GM23338 (cell line): Measurements from ENCODE around the gene TK1. TPM values are rescaled to one million over a fixed set of nuclear protein-coding genes. Genes with fewer than 3 reads are reported as not detected.

Source experiments
- ATAC-seq: fragments of 200-7000 bp; cut with Tn5 transposase; 3 replicates; pipeline ENCODE4 v1.9.1; 2020
- DNase-seq: peaks from one replicate; pipeline ENCODE4 v3.0.0-alpha.2; 2015; ENCODE audit warnings: low spot score
- H2AFZ ChIP-seq: fragments of 200-600 bp; sonication (generic); 2 replicates; pipeline ENCODE4 v1.8.0; 2016; ENCODE audit warnings: antibody characterized with exemption, mild to moderate bottlenecking, moderate library complexity
- H3F3A ChIP-seq: fragments of 200-600 bp; sonication (generic); replicated peaks from 2 replicates; pipeline ENCODE4 v1.8.0; 2017; ENCODE audit warnings: antibody characterized with exemption, mixed run types, low read depth
- H3K27ac ChIP-seq: fragments of 200-600 bp; sonication (generic); 2 replicates; pipeline ENCODE4 v1.6.1; 2016; ENCODE audit warnings: low read depth
- H3K27me3 ChIP-seq: fragments of 200-600 bp; sonication (generic); 2 replicates; pipeline ENCODE4 v1.8.0; 2016; ENCODE audit warnings: mild to moderate bottlenecking, mixed run types, moderate library complexity; ENCODE audit not compliant: insufficient read depth
- H3K36me3 ChIP-seq: fragments of 200-600 bp; sonication (generic); 2 replicates; pipeline ENCODE4 v1.8.0; 2016; ENCODE audit warnings: mild to moderate bottlenecking; ENCODE audit not compliant: insufficient read depth
- H3K4me1 ChIP-seq: fragments of 200-600 bp; sonication (generic); 2 replicates; pipeline ENCODE4 v1.8.0; 2016; ENCODE audit warnings: mild to moderate bottlenecking, moderate library complexity; ENCODE audit not compliant: insufficient read depth
- H3K4me2 ChIP-seq: fragments of 200-600 bp; sonication (generic); 2 replicates; pipeline ENCODE4 v1.7.1; 2017; ENCODE audit warnings: mixed run types
- H3K4me3 ChIP-seq: fragments of 200-600 bp; sonication (generic); 2 replicates; pipeline ENCODE4 v1.6.1; 2016; ENCODE audit warnings: mixed run types
- H3K79me2 ChIP-seq: fragments of 200-600 bp; sonication (generic); replicated peaks from 2 replicates; pipeline ENCODE4 v1.8.0; 2017; ENCODE audit warnings: mild to moderate bottlenecking; ENCODE audit not compliant: insufficient read depth
- H3K9me2 ChIP-seq: fragments of 200-600 bp; sonication (generic); 2 replicates; pipeline ENCODE4 v1.8.0; 2017; ENCODE audit not compliant: insufficient read depth
- H4K20me1 ChIP-seq: fragments of 200-600 bp; sonication (generic); replicated peaks from 2 replicates; pipeline ENCODE4 v1.8.0; 2017; ENCODE audit warnings: mild to moderate bottlenecking; ENCODE audit not compliant: insufficient read depth
- H3K27ac Mint-ChIP-seq: 2 replicates; pipeline ENCODE4 v1.8.0; 2020; ENCODE audit warnings: inconsistent platforms, mild to moderate bottlenecking, moderate library complexity, mixed read lengths
- H3K27me3 Mint-ChIP-seq: 3 replicates; pipeline ENCODE4 v1.8.0; 2022; ENCODE audit warnings: low read depth, mild to moderate bottlenecking, moderate library complexity, mixed read lengths, inconsistent platforms; ENCODE audit not compliant: insufficient read depth, poor library complexity
- H3K36me3 Mint-ChIP-seq: 3 replicates; pipeline ENCODE4 v1.8.0; 2021; ENCODE audit warnings: low read depth, mild to moderate bottlenecking, inconsistent platforms, moderate library complexity, mixed read lengths
- H3K4me1 Mint-ChIP-seq: 3 replicates; pipeline ENCODE4 v1.8.0; 2020; ENCODE audit warnings: mild to moderate bottlenecking, inconsistent platforms, mixed read lengths
- H3K4me3 Mint-ChIP-seq: 3 replicates; pipeline ENCODE4 v1.8.0; 2021; ENCODE audit warnings: moderate library complexity, mild to moderate bottlenecking, inconsistent platforms, mixed read lengths
- H3K9me3 Mint-ChIP-seq: 3 replicates; pipeline ENCODE4 v1.8.0; 2020; ENCODE audit warnings: moderate library complexity, mild to moderate bottlenecking, inconsistent platforms, mixed read lengths
- CREB1 ChIP-seq: fragments of 250-450 bp; sonication (Bioruptor Pico); IDR thresholded peaks from 2 replicates; pipeline ENCODE4 v1.5.0; 2020; ENCODE audit warnings: low read depth, mild to moderate bottlenecking, moderate library complexity
- EZH2 ChIP-seq: fragments of 200-600 bp; sonication (generic); IDR thresholded peaks from one replicate; pipeline ENCODE4 v1.8.0; 2017; ENCODE audit warnings: antibody characterized with exemption, mild to moderate bottlenecking, low read depth; ENCODE audit not compliant: unreplicated experiment
- EZH2phosphoT487 ChIP-seq: fragments of 200-600 bp; sonication (generic); IDR thresholded peaks from one replicate; pipeline ENCODE4 v1.8.1; 2018; ENCODE audit warnings: antibody characterized with exemption; ENCODE audit not compliant: unreplicated experiment
- JUNB ChIP-seq: IDR thresholded peaks from one replicate; pipeline ENCODE4 v1.6.1; 2016; ENCODE audit warnings: antibody characterized with exemption; ENCODE audit not compliant: unreplicated experiment
- NANOG ChIP-seq: IDR thresholded peaks from 2 replicates; pipeline ENCODE4 v1.6.1; 2016; ENCODE audit warnings: antibody characterized with exemption, borderline replicate concordance
- POLR2AphosphoS5 ChIP-seq: IDR thresholded peaks from 2 replicates; pipeline ENCODE4 v1.6.1; 2016; ENCODE audit warnings: antibody characterized with exemption, low read depth
- STAT1 ChIP-seq: IDR thresholded peaks from one replicate; pipeline ENCODE4 v1.6.1; 2016; ENCODE audit warnings: antibody characterized with exemption; ENCODE audit not compliant: unreplicated experiment
- ZNF114 ChIP-seq: fragments of 250-450 bp; sonication (Bioruptor Pico); IDR thresholded peaks from 2 replicates; pipeline ENCODE4 v1.5.0; 2020; ENCODE audit warnings: mild to moderate bottlenecking, moderate library complexity
- ZNF331 ChIP-seq: fragments of 250-450 bp; sonication (Bioruptor Pico); IDR thresholded peaks from 2 replicates; pipeline ENCODE4 v1.5.0; 2020; ENCODE audit warnings: low read depth, mild to moderate bottlenecking, moderate library complexity
- polyA plus RNA-seq: library from polyadenylated mRNA; unstranded; fragments of >200 nt; fragmentation: Nextera tagmentation; extraction: Ambion mirVana; gene quantifications from 2 replicates; pipeline ENCODE4 v1.2.1, GENCODE V29; 2016
- total RNA-seq: library from RNA; depleted of rRNA; stranded (reverse); fragments of >200 nt; shearing (Covaris generic); gene quantifications from 2 replicates; pipeline ENCODE4 v1.2.3, GENCODE V29; 2014
- TF ChIP-seq, protein P1 (sequence below): IDR thresholded peaks from 2 replicates; pipeline ENCODE4 v1.6.1; 2016; ENCODE audit warnings: antibody characterized with exemption
- TF ChIP-seq, protein P2 (sequence below): fragments of 250-450 bp; sonication (Bioruptor Pico); IDR thresholded peaks from 2 replicates; pipeline ENCODE4 v1.5.0; 2020; ENCODE audit warnings: mild to moderate bottlenecking, moderate library complexity
- TF ChIP-seq, protein P3 (sequence below), 2 experiments: fragments of 200-600 bp in 1 of 2; sonication (generic) in 1 of 2; conservative IDR thresholded peaks; 2 replicates each; pipeline versions ENCODE4 v1.5.1 to v1.6.1; 2016 to 2017; ENCODE audit warnings: antibody characterized with exemption in 2 of 2, low read depth in 2 of 2, mild to moderate bottlenecking in 2 of 2, moderate library complexity in 1 of 2

Gene TK1
- total and polyA plus RNA-seq, 2 experiments from 2014 or later: 74.5 to 84.4 TPM

DNA sequence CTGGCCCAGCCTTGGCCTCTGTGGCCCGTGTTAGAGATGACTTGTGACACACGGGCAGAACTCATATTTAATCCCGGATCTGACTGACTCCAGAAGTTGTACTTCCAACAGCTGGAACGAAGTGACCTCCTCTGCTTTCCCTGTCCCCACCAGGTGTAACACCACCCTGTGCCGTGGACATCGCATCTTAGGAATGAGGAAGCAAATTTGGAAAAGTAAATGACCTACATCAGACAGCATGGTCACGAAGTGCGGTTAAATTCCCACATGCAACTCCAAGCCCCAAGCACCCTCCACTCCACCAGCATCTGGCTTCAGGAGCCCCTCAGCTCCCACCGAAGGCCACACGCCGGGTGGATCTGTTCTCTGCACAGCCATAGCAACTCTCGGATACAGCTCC, 2.9 kb downstream of the TK1 start:
- Histone ChIP-seq H3K4me3 (no peak overlapping the region), H3K79me2 (peaks cover 41% of the 10 kb centered on the region), H3K27me3 (no peaks in the 10 kb centered on the region), H4K20me1 (peaks cover 26% of the 10 kb centered on the region), H2AFZ (no peak overlapping the region), H3K27ac (no peak overlapping the region), H3K9me2 (0 out of 2 replicates have a peak, but pooled peaks cover 4% of the 10 kb centered on the region), H3F3A (peaks cover 7% of the 10 kb centered on the region; the same call in 1 of the 2 replicates), H3K4me1 (peaks cover 9% of the 10 kb centered on the region; the same call in 1 of the 2 replicates), H3K4me2 (no peak overlapping the region), H3K36me3 (peaks cover 42% of the 10 kb centered on the region)
- no peak for TF ChIP-seq STAT1
- TF ChIP-seq, protein P1, sequence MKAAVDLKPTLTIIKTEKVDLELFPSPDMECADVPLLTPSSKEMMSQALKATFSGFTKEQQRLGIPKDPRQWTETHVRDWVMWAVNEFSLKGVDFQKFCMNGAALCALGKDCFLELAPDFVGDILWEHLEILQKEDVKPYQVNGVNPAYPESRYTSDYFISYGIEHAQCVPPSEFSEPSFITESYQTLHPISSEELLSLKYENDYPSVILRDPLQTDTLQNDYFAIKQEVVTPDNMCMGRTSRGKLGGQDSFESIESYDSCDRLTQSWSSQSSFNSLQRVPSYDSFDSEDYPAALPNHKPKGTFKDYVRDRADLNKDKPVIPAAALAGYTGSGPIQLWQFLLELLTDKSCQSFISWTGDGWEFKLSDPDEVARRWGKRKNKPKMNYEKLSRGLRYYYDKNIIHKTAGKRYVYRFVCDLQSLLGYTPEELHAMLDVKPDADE: no peak
- Mint-ChIP-seq H3K27me3 (peaks cover 4% of the 10 kb centered on the region), H3K36me3 (peaks cover 61% of the 10 kb centered on the region), H3K4me1 (peaks cover 15% of the 10 kb centered on the region), H3K9me3 (no peaks in the 10 kb centered on the region; the same call in 2 of the 3 replicates), H3K4me3 (peak overlapping the region; percentile 43; the same call in 1 of the 3 replicates), H3K27ac (no peak overlapping the region)
- DNase-seq (no peak), ATAC-seq (no peak)

DNA sequence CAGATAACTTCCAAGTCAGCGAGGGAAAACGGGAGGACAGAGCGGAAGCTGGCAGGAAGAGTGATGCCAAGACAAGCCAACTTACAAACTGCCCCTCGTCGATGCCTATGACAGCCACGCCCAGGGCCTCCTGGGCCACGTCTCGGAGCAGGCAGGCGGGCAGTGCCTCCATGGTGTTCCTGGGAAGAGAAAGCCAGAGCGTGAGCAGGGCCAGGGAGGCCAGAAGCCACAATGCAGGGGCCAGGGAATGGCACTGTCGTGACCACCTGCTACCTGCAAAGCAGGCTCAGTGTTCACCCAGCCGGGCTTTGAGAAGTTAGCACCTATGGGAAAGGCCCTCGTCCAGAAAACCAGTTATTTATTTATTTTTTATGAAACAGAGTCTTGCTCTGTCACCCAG, 4.3 kb downstream of the TK1 start:
- Mint-ChIP-seq H3K27ac (no peak overlapping the region), H3K27me3 (peaks cover 7% of the 10 kb centered on the region), H3K4me3 (no peak overlapping the region), H3K9me3 (no peaks in the 10 kb centered on the region; the same call in 2 of the 3 replicates), H3K36me3 (peaks cover 74% of the 10 kb centered on the region), H3K4me1 (peaks cover 15% of the 10 kb centered on the region)
- ATAC-seq (no peak), DNase-seq (no peak)
- no peak overlapping the region for H3K27ac ChIP-seq
- peaks cover 46% of the 10 kb centered on the region for H3K36me3 ChIP-seq
- TF ChIP-seq, protein P2, sequence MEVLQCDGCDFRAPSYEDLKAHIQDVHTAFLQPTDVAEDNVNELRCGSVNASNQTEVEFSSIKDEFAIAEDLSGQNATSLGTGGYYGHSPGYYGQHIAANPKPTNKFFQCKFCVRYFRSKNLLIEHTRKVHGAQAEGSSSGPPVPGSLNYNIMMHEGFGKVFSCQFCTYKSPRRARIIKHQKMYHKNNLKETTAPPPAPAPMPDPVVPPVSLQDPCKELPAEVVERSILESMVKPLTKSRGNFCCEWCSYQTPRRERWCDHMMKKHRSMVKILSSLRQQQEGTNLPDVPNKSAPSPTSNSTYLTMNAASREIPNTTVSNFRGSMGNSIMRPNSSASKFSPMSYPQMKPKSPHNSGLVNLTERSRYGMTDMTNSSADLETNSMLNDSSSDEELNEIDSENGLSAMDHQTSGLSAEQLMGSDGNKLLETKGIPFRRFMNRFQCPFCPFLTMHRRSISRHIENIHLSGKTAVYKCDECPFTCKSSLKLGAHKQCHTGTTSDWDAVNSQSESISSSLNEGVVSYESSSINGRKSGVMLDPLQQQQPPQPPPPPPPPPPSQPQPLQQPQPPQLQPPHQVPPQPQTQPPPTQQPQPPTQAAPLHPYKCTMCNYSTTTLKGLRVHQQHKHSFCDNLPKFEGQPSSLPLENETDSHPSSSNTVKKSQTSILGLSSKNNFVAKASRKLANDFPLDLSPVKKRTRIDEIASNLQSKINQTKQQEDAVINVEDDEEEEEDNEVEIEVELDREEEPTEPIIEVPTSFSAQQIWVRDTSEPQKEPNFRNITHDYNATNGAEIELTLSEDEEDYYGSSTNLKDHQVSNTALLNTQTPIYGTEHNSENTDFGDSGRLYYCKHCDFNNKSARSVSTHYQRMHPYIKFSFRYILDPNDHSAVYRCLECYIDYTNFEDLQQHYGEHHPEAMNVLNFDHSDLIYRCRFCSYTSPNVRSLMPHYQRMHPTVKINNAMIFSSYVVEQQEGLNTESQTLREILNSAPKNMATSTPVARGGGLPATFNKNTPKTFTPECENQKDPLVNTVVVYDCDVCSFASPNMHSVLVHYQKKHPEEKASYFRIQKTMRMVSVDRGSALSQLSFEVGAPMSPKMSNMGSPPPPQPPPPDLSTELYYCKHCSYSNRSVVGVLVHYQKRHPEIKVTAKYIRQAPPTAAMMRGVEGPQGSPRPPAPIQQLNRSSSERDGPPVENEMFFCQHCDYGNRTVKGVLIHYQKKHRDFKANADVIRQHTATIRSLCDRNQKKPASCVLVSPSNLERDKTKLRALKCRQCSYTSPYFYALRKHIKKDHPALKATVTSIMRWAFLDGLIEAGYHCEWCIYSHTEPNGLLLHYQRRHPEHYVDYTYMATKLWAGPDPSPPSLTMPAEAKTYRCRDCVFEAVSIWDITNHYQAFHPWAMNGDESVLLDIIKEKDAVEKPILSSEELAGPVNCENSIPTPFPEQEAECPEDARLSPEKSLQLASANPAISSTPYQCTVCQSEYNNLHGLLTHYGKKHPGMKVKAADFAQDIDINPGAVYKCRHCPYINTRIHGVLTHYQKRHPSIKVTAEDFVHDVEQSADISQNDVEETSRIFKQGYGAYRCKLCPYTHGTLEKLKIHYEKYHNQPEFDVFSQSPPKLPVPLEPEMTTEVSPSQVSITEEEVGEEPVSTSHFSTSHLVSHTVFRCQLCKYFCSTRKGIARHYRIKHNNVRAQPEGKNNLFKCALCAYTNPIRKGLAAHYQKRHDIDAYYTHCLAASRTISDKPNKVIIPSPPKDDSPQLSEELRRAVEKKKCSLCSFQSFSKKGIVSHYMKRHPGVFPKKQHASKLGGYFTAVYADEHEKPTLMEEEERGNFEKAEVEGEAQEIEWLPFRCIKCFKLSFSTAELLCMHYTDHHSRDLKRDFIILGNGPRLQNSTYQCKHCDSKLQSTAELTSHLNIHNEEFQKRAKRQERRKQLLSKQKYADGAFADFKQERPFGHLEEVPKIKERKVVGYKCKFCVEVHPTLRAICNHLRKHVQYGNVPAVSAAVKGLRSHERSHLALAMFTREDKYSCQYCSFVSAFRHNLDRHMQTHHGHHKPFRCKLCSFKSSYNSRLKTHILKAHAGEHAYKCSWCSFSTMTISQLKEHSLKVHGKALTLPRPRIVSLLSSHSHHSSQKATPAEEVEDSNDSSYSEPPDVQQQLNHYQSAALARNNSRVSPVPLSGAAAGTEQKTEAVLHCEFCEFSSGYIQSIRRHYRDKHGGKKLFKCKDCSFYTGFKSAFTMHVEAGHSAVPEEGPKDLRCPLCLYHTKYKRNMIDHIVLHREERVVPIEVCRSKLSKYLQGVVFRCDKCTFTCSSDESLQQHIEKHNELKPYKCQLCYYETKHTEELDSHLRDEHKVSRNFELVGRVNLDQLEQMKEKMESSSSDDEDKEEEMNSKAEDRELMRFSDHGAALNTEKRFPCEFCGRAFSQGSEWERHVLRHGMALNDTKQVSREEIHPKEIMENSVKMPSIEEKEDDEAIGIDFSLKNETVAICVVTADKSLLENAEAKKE: no peak
- TF ChIP-seq JUNB (no peak), STAT1 (no peak), EZH2 (no peak), ZNF114 (CRISPR knock-in tag) (no peak), EZH2phosphoT487 (no peak), POLR2AphosphoS5 (no peak), CREB1 (CRISPR knock-in tag) (no peak), NANOG (no peak), ZNF331 (CRISPR knock-in tag) (no peak)
- TF ChIP-seq, protein P1: no peak
- TF ChIP-seq, protein P3, sequence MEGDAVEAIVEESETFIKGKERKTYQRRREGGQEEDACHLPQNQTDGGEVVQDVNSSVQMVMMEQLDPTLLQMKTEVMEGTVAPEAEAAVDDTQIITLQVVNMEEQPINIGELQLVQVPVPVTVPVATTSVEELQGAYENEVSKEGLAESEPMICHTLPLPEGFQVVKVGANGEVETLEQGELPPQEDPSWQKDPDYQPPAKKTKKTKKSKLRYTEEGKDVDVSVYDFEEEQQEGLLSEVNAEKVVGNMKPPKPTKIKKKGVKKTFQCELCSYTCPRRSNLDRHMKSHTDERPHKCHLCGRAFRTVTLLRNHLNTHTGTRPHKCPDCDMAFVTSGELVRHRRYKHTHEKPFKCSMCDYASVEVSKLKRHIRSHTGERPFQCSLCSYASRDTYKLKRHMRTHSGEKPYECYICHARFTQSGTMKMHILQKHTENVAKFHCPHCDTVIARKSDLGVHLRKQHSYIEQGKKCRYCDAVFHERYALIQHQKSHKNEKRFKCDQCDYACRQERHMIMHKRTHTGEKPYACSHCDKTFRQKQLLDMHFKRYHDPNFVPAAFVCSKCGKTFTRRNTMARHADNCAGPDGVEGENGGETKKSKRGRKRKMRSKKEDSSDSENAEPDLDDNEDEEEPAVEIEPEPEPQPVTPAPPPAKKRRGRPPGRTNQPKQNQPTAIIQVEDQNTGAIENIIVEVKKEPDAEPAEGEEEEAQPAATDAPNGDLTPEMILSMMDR (conservative IDR thresholded peaks at IDR 0.05; ENCODE audit: low read depth in 2 of 2): no peak
- H4K20me1 ChIP-seq: peaks cover 26% of the 10 kb centered on the region
- H3K79me2 ChIP-seq: peaks cover 27% of the 10 kb centered on the region
- no peak overlapping the region for H2AFZ ChIP-seq
- no peak overlapping the region for H3K4me3 ChIP-seq
- no peaks in the 10 kb centered on the region for H3K27me3 ChIP-seq
- peaks cover 9% of the 10 kb centered on the region; the same call in 1 of the 2 replicates for H3K4me1 ChIP-seq
- H3K4me2 ChIP-seq: no peak overlapping the region
- H3F3A ChIP-seq: 0 out of 2 replicates have a peak, but pooled peaks cover 7% of the 10 kb centered on the region
- H3K9me2 ChIP-seq: 0 out of 2 replicates have a peak, but pooled peaks cover 4% of the 10 kb centered on the region
